Measurements from ENCODE around the gene ARHGAP24. TPM values are rescaled to one million over a fixed set of nuclear protein-coding genes. Genes with fewer than 3 reads are reported as not detected.

ARHGAP24 gene
- total and polyA plus RNA-seq, 4 donors: 10.0 to 79.4 (median 21.6) TPM

- Histone ChIP-seq H3K36me3 (ENCODE audit: control insufficient read depth in 4 of 4, insufficient read depth in 4 of 4, low read length in 4 of 4) (no peaks in the 10 kb centered on the region), H3K4me3 (no peak overlapping the region), H3K9me3 (ENCODE audit: control insufficient read depth in 4 of 4, insufficient read depth in 3 of 4, low read length in 3 of 4) (no peaks in the 10 kb centered on the region), H3K27me3 (ENCODE audit: control insufficient read depth in 3 of 3, insufficient read depth in 3 of 3, low read length in 2 of 3) (no peaks in the 10 kb centered on the region), H3K4me1 (ENCODE audit: control insufficient read depth in 5 of 5, insufficient read depth in 5 of 5, low read length in 5 of 5) (peaks cover 2 to 31% (median 10%) of the 10 kb centered on the region in 5 donors), H3K9ac (ENCODE audit: insufficient read depth in 1 of 2, low read length in 2 of 2) (no peak overlapping the region), H3K27ac (ENCODE audit: low read depth in 1 of 2, low read length in 1 of 2) (peak overlapping the region in 1 of 2 donors; percentile 0)
- WGBS, 2 donors: 61 to 86% methylated on average over 3 of the region's 3 CpGs
- ATAC-seq (ENCODE audit: insufficient read depth, low FRiP score) (no peak), DNase-seq (peak in 2 of 3 donors; percentile 24 to 35)
- TF ChIP-seq CTCF (IDR thresholded peaks at IDR 0.05; ENCODE audit: control extremely low read depth, extremely low read depth): no peak
Measured at GRCh38 chr4:85780664-85781063, 305.7 kb downstream of the ARHGAP24 start.

- DNase-seq: peak in 1 of 3 donors; percentile 34
- Histone ChIP-seq H3K9me3 (ENCODE audit: control insufficient read depth in 4 of 4, insufficient read depth in 3 of 4, low read length in 3 of 4) (no peaks in the 10 kb centered on the region), H3K9ac (ENCODE audit: insufficient read depth in 1 of 2, low read length in 2 of 2) (no peak overlapping the region), H3K4me1 (ENCODE audit: control insufficient read depth in 5 of 5, insufficient read depth in 5 of 5, low read length in 5 of 5) (peaks cover 0 to 28% (median 2%) of the 10 kb centered on the region in 5 donors), H3K27ac (ENCODE audit: low read depth in 1 of 2, low read length in 1 of 2) (peak overlapping the region in 1 of 2 donors; percentile 22), H3K27me3 (ENCODE audit: control insufficient read depth in 3 of 3, insufficient read depth in 3 of 3, low read length in 2 of 3) (no peaks in the 10 kb centered on the region), H3K36me3 (ENCODE audit: control insufficient read depth in 4 of 4, insufficient read depth in 4 of 4, low read length in 4 of 4) (no peaks in the 10 kb centered on the region), H3K4me3 (no peak overlapping the region)
- no peak for TF ChIP-seq CTCF (IDR thresholded peaks at IDR 0.05; ENCODE audit: control extremely low read depth, extremely low read depth)
- ATAC-seq (ENCODE audit: insufficient read depth, low FRiP score): no peak
- WGBS, 2 donors: 56 to 74% methylated on average over 2 of the region's 2 CpGs
Measured at GRCh38 chr4:85783483-85783882, 308.5 kb downstream of the ARHGAP24 start.

- ATAC-seq (ENCODE audit: insufficient read depth, low FRiP score) (no peak), DNase-seq (no peak)
- H3K27ac ChIP-seq (ENCODE audit: low read depth in 1 of 2, low read length in 1 of 2): peak overlapping the region in 1 of 2 donors; percentile 22
- H3K9ac ChIP-seq (ENCODE audit: insufficient read depth in 1 of 2, low read length in 2 of 2): no peak overlapping the region
- H3K36me3 ChIP-seq (ENCODE audit: control insufficient read depth in 4 of 4, insufficient read depth in 4 of 4, low read length in 4 of 4): no peaks in the 10 kb centered on the region
- no peaks in the 10 kb centered on the region for H3K27me3 ChIP-seq (ENCODE audit: control insufficient read depth in 3 of 3, insufficient read depth in 3 of 3, low read length in 2 of 3)
- H3K4me1 ChIP-seq (ENCODE audit: control insufficient read depth in 5 of 5, insufficient read depth in 5 of 5, low read length in 5 of 5): peaks cover 0 to 31% (median 2%) of the 10 kb centered on the region in 5 donors
- 56 to 85% methylated on average over 1 of the region's 1 CpG for WGBS, 2 donors
- H3K4me3 ChIP-seq: no peak overlapping the region
- H3K9me3 ChIP-seq (ENCODE audit: control insufficient read depth in 4 of 4, insufficient read depth in 3 of 4, low read length in 3 of 4): no peaks in the 10 kb centered on the region
- TF ChIP-seq CTCF (IDR thresholded peaks at IDR 0.05; ENCODE audit: control extremely low read depth, extremely low read depth): no peak
Measured at GRCh38 chr4:85783900-85784299, 308.9 kb downstream of the ARHGAP24 start.

- Histone ChIP-seq H3K9ac (ENCODE audit: insufficient read depth in 1 of 2, low read length in 2 of 2) (no peak overlapping the region), H3K36me3 (ENCODE audit: control insufficient read depth in 4 of 4, insufficient read depth in 4 of 4, low read length in 4 of 4) (no peaks in the 10 kb centered on the region), H3K4me3 (no peak overlapping the region), H3K27me3 (ENCODE audit: control insufficient read depth in 3 of 3, insufficient read depth in 3 of 3, low read length in 2 of 3) (no peaks in the 10 kb centered on the region), H3K9me3 (ENCODE audit: control insufficient read depth in 4 of 4, insufficient read depth in 3 of 4, low read length in 3 of 4) (no peaks in the 10 kb centered on the region), H3K4me1 (ENCODE audit: control insufficient read depth in 5 of 5, insufficient read depth in 5 of 5, low read length in 5 of 5) (peaks cover 0 to 31% (median 2%) of the 10 kb centered on the region in 5 donors), H3K27ac (ENCODE audit: low read depth in 1 of 2, low read length in 1 of 2) (peak overlapping the region; percentile 22 to 39)
- no peak for TF ChIP-seq CTCF (IDR thresholded peaks at IDR 0.05; ENCODE audit: control extremely low read depth, extremely low read depth)
- WGBS, 2 donors: 76 to 83% methylated on average over 3 of the region's 3 CpGs
- ATAC-seq (ENCODE audit: insufficient read depth, low FRiP score) (no peak), DNase-seq (no peak)
Measured at GRCh38 chr4:85784348-85784747, 309.4 kb downstream of the ARHGAP24 start.

Data from lung (tissue), 12 donors.